GM21381 (cell line): ENCODE results near the gene IGF1R.

Source experiments
- ATAC-seq: cut with Tn5 transposase; IDR thresholded peaks from one replicate; pipeline ENCODE4 v1.9.1; 2021; ENCODE audit warnings: mild to moderate bottlenecking, moderate library complexity; ENCODE audit not compliant: unreplicated experiment

Gene IGF1R

GRCh38 chr15:98767692-98768091 lies 119.4 kb downstream of the IGF1R start:
- no peak for ATAC-seq

GRCh38 chr15:98769867-98770266 lies 121.5 kb downstream of the IGF1R start:
- ATAC-seq, result no peak

- ATAC-seq, result no peak
Measured at GRCh38 chr15:98770984-98771383, 122.6 kb downstream of the IGF1R start.

DNA sequence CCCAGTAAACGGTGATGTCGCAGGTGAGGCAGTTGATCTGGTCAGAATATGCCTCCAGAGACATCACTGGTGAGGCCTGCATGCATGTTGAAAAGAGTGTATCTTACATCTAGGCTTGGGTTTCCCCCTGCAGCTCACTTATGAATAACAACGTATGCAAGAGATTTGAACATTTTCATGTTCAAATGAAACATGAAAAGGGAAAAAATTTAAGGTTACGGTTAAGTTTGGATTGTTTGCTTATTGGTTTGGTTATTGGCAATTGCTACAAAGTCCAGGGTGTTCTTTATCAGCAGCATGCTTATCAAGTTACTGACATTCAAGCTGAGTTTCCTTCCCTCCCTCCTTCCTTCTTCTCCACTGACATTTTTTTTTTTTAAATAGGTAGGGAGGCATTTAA lies 123.2 kb downstream of the IGF1R start:
- ATAC-seq, result no peak

GRCh38 chr15:98772895-98773294 lies 124.6 kb downstream of the IGF1R start:
- ATAC-seq, result no peak

- ATAC-seq, result no peak
Measured at GRCh38 chr15:98773616-98774015, 125.3 kb downstream of the IGF1R start.

DNA sequence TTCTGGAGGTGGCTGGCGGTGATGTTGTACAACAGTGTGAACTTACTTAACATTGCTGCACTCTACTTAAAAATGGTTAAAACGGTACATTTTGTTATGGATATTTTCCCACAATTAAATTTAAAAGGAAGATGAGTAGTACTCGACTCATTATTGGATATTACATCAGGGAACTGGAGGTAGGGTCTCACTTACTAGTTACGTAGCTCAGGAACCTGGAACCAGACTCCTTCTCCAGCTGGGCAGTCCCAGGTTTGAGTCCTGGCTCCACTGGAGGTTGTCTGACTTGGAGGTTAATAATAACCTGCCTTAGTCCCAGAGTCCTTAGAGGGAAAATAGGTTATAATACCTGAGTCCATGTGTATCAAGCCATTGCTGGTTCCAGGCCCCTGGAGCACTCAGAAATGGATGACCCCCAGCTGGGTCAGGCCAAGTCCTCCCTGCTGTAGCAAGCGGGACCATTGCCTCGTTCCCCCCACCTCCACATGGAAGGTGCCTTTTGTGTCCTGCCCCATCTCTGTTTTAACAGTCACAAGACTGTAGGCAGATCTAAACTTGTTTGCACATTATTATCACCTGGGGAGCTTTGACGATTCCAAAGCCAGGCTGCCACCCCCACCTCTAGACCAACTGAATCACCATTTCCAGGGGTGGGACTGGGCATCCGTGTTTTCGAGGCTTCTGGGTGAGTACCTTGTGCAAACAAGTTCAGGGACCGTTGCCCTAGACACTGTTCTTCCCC lies 126.6 kb downstream of the IGF1R start:
- ATAC-seq, result no peak

DNA sequence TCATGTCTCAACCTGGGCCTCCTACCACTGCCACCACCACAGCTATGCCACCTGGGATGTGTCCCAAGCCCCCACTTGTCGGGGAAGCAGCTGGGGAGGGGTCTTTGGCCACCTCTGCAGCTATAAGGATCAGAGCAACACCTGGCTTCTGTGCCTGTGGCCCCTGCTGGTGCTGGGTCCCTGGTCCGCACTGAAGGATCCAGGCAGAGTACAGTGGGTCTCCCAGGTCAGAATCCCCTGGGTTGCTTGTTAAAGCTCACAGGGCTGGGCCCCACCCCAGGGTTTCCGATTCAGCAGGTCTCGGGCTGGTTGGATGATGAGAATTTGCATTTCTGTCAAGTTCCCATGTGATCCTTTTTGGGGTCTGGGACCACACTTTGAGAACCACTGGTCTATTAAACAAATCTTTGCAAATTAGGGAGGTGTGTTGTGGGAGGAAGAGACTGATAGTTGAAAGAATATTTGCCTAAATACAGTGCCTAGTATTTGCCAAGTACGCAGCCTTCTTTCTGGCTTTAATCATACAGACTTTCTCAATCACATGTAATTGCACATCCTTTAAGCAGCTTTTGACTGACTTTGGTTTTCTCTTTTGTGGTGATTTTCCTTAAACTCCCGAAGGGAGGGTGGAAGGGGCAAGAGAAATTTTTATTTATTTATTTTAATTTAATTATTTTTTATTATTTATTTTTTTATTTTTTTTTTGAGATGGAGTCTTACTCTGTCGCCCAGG lies 127.3 kb downstream of the IGF1R start:
- ATAC-seq, result no peak

DNA sequence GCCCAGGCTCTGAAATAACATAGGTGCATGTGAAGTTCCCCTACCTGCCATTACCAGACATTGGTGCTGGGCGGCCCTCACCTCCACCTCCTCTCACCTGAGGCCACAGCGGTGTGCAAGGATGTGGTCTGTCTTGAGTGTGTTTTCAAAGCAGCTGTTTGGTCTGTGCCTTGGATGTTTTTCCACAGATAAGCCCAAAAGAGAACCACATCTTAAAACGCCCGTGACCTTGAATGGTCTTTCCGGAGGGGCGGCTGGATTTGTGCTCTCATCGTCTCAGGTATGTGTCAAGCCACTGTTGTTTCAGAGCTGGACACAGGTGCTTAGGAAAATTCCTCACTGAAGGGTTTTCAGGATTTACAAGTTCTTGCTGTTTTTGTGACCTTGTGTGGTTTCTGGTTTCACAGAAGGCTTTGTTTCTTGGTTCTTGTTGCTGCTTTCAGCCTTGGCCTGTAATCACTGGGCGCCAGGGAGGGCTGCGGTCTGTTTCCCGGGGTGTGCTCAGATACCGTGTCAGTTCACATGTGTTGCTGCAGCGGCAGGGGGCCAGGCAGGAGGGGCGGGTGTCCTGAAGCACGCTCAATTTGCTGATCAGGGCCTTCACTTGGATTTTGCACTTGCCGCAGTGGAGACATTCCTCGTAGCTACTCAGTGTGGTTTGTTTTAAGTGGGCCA lies 128.4 kb downstream of the IGF1R start:
- ATAC-seq, result peak; percentile 61

DNA sequence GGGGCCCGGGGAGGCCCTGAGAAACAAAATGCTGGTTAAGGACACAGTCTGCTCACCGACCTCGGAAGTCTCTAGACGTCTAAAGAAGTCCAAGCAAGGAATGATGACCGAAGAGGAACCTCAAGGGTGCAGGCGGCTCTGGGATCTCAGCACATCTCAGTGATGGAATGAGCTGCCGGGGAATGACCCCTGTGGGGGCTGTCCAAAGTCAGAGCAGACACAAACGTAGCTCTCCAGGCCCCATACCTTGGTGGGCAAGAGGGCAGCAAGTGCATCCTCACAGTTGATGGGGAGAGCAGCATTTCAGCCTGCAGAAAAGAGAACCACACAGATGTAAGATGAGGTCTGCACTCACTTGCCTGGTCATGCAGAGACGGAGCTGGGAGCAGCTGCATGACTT lies 129.1 kb downstream of the IGF1R start:
- no peak for ATAC-seq

DNA sequence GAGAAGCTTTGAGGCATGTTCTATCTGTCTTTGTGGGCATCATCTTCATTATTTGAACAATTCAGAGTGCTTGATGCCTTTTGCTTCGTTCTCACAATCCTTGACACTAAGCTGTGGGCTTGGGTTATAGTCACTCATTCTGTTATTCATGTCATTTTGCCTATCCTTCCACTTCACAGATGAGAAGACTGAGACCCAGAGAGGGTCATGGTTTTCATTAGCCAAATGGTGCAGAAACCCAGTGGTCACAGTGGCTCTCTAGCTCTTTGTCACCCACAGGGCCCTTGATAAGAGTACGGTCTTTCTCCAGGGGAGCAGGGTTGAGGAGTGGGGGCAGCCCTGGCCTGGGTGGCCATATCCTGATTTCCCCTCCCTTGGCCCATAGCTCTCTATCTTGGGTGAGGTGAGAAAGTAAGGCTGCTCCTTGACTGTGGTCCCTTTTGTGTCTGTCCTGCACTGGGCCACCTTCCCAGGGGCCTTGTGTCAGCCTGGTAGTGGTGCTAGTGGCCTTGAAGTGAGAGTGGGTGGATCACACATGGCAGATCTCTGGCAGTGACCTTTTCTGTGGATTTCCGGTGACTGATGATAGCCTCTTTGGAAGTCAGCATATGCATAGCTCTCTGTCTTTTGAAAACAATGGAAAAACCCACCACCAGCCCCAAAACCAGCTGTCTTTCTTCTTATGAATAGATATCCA lies 130.1 kb downstream of the IGF1R start:
- ATAC-seq, result no peak

GRCh38 chr15:98778960-98779359 lies 130.6 kb downstream of the IGF1R start:
- no peak for ATAC-seq

GRCh38 chr15:98779463-98780071 lies 131.2 kb downstream of the IGF1R start:
- peak; percentile 68 for ATAC-seq

- ATAC-seq, result no peak
Measured at GRCh38 chr15:98781838-98782237, 133.5 kb downstream of the IGF1R start.

DNA sequence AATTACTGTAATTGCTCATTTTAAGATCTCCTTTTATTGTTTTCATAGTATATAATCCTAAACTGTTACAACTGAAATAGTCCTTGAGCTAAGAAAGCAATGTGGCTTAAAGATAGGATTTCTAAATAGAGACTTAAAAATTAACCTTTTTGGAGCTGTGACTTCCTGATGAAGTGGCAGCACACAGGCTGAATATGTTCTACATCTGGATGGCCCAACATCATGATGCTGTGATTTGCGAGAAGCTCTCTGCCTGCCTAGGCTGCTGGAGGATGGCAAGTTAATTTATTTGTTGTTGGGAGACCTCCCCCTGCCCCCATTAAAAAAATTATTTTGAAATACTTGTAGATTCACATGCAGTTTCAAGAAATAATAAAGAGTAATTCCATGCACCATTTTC lies 134.5 kb downstream of the IGF1R start:
- no peak for ATAC-seq

DNA sequence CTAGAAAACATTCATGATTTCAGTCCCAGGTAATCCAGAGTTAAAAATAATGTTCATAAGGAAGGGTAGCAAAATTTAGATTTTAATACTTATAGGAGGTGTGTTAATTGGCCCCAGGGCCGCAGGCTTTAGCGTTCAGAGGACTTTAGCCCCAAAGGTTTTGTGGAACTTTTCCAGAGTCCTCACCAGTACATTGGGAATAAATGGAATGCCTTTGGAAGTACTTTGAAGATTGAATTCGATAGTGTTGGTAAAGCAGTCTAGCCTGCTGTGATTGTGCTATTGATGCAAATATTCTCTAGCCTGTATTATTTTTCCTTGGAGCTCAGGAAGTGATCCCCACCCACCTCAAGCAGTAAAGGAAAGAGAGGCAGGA lies 137.1 kb downstream of the IGF1R start:
- no peak for ATAC-seq

DNA sequence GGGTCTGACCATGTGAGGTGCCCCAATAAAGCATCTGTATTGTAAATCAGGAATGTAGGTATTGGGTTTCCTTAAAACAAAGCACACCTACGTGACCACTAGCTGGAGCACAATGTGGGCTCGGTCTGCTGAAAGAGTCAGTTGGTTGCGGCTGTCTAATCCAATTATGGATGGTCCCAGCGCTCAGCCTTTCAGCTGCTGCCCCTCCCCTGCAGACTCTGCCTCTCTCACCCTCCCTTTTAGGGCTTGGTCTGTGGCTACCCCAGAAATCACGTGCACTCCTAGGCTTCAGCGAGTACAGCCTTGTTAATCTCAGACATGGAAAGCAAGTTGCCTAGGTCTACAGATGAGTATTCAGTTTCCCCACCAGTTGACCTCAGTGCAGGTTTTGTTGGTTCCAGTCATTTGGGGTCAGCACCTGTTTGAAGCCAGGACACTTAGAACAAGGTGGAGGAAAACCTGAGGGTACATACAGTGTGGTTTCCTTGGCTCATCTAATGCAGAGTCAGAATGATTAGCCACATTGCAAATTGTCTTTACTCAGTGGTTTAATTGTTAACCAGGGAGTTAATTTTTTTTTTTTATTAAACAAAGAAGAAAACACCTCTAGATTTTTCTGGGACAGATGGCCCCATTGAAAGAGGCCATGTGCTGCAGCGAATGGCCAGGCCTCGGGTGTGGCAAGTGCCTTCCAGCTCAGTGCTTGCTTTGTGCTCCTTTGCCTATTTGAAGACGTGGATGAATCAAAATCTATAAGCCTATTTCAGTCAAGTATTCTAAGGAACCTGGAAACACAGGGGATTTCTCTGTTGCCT lies 137.7 kb downstream of the IGF1R start:
- ATAC-seq, result peak; percentile 81

DNA sequence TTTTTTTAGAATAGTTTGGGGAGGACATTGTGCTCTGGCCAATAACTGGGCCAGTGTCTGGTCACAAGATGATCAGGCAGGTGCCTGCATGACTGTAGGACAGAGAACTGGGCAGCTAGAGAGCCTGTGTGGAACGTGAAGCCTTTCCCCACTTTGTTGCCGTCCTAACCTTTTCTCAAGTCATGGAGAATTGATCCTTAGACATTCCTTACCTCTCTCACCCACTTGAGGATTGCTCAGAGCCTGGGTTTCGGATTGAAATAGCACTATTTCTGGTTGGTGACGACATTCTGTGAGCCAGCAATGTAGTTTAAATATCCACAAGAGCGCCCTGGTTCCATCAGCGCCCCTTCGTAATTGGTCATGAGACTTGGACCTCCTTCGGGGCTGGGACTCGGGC lies 138.4 kb downstream of the IGF1R start:
- no peak for ATAC-seq

DNA sequence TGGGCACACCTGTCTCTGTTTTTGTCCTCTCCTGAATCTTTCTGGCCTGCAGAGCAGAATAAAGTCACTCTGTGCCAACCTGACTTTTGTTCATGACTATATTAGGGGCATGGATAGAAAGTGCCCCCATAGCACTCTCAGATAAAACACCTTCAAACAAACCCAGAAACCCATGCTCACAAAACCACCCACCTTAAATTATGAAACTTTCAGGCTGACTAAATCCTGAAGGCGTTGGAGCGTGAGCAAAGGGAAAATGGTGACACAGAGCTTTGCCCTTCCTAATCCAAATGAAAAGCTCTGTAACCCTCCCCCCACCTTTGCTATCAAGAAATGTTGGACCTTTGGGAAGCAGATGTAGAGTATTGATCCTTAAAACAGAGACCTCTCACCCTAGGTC lies 138.9 kb downstream of the IGF1R start:
- no peak for ATAC-seq
